HepG2 (cell line): ENCODE measurements around the gene IL26. TPM values are rescaled to one million over a fixed set of nuclear protein-coding genes. Genes with fewer than 3 reads are reported as not detected.

Experiments used
- ATAC-seq: fragments of 200-7000 bp; cut with Tn5 transposase; 3 replicates; pipeline ENCODE4 v1.9.1; 2020; ENCODE audit warnings: mild to moderate bottlenecking, moderate library complexity
- BruUV-seq: library from RNA; stranded (reverse); fragments of 400-500 nt; replicated peaks from 2 replicates; lab custom pipeline; 2021; lab: Mats Ljungman, UMichigan
- CTCF ChIA-PET: fragments of 300-600 bp; formaldehyde crosslinking; extraction: SDS; loops from one replicate; lab custom pipeline; 2021; ENCODE audit warnings: low total read pairs, inconsistent platforms, low intra/inter-chr PET ratio; lab: Yijun Ruan, JAX
- POLR2A ChIA-PET: fragments of 350-600 bp; sonication (Branson Sonifier 250); formaldehyde crosslinking; loops from one replicate; lab custom pipeline; 2020; ENCODE audit warnings: antibody characterized with exemption, inconsistent platforms; lab: Yijun Ruan, JAX
- DNase-seq: peaks from one replicate; pipeline ENCODE4 v3.0.0-alpha.2; 2015; ENCODE audit warnings: low spot score
- FAIRE-seq: peaks from 3 replicates; lab custom pipeline; 2011; peaks lifted over from hg19 to GRCh38; lab: Jason Lieb, UNC
- H2AFZ ChIP-seq: one replicate; pipeline ENCODE4 v1.6.1; 2011; ENCODE audit warnings: low read length, inconsistent platforms
- H3K27ac ChIP-seq: fragments of 300-600 bp; 3 replicates; pipeline ENCODE4 v1.8.0; 2011; ENCODE audit warnings: mixed run types, mild to moderate bottlenecking, mixed read lengths, low read length, inconsistent platforms; ENCODE audit not compliant: insufficient read depth; ENCODE audit errors: extremely low read length
- H3K27me3 ChIP-seq, 2 experiments: fragments of 200-600 bp in 1 of 2; 2 replicates in 1 of 2; 3 replicates in 1 of 2; pipeline versions ENCODE4 v1.6.0 to v1.8.0; 2011; ENCODE audit warnings: low read length in 2 of 2, mild to moderate bottlenecking in 2 of 2, moderate library complexity in 2 of 2, inconsistent platforms in 1 of 2; ENCODE audit not compliant: insufficient read depth in 2 of 2, control insufficient read depth in 1 of 2
- H3K36me3 ChIP-seq, 2 experiments: fragments of 200-600 bp in 1 of 2; replicated peaks in 1 of 2; 2 replicates in 1 of 2; 3 replicates in 1 of 2; pipeline versions ENCODE4 v1.5.1 to v1.8.0; 2011; ENCODE audit warnings: low read length in 2 of 2, inconsistent platforms in 1 of 2; ENCODE audit not compliant: insufficient read depth in 2 of 2, control insufficient read depth in 1 of 2
- H3K4me1 ChIP-seq: 2 replicates; pipeline ENCODE4 v1.5.1; 2012; ENCODE audit warnings: low read length, inconsistent platforms; ENCODE audit not compliant: insufficient read depth
- H3K4me2 ChIP-seq: 2 replicates; pipeline ENCODE4 v1.6.0; 2011; ENCODE audit warnings: low read depth, low read length, inconsistent platforms
- H3K4me3 ChIP-seq, 3 experiments: fragments of 200-600 bp in 1 of 3; sonication (generic), shearing (Covaris generic) in 1 of 3; replicated peaks in 1 of 3; 2 replicates each; pipeline ENCODE4 v1.5.1; 2011 to 2016; ENCODE audit warnings: low read length in 3 of 3, inconsistent platforms in 2 of 3, low read depth in 2 of 3, mild to moderate bottlenecking in 2 of 3, control low read depth in 1 of 3, mixed read lengths in 1 of 3; ENCODE audit not compliant: insufficient read depth in 1 of 3
- H3K79me2 ChIP-seq: one replicate; pipeline ENCODE4 v1.6.1; 2011; ENCODE audit warnings: low read length, inconsistent platforms; ENCODE audit not compliant: insufficient read depth
- H3K9ac ChIP-seq: 2 replicates; pipeline ENCODE4 v1.6.0; 2011; ENCODE audit warnings: mild to moderate bottlenecking, low read depth, low read length, inconsistent platforms; ENCODE audit not compliant: insufficient read depth
- H3K9me3 ChIP-seq: 2 replicates; pipeline ENCODE4 v1.5.1; 2012; ENCODE audit warnings: mild to moderate bottlenecking, low read length
- H4K20me1 ChIP-seq: 2 replicates; pipeline ENCODE4 v1.6.0; 2011; ENCODE audit warnings: inconsistent platforms, mild to moderate bottlenecking, low read length, moderate library complexity; ENCODE audit not compliant: insufficient read depth
- ARID2 ChIP-seq: sonication (generic); formaldehyde crosslinking; IDR thresholded peaks from 2 replicates; pipeline ENCODE4 v1.8.1; 2022; ENCODE audit warnings: mild to moderate bottlenecking, missing genetic modification reagents, borderline replicate concordance
- DNMT3B ChIP-seq: conservative IDR thresholded peaks from 2 replicates; pipeline ENCODE4 v1.6.1; 2016; ENCODE audit warnings: missing biosample characterization, control low read depth
- IRF2 ChIP-seq: IDR thresholded peaks from 2 replicates; pipeline ENCODE4 v1.6.1; 2018; ENCODE audit warnings: missing genetic modification reagents, missing compliant biosample characterization
- MED13 ChIP-seq: sonication (generic); formaldehyde crosslinking; IDR thresholded peaks from 2 replicates; pipeline ENCODE4 v1.5.0; 2020; ENCODE audit warnings: missing genetic modification reagents
- POLR2AphosphoS2 ChIP-seq: IDR thresholded peaks from 2 replicates; pipeline ENCODE4 v1.6.1; 2011; ENCODE audit warnings: low read depth, low read length, improper control_type of control experiment
- SETDB1 ChIP-seq: sonication (generic); formaldehyde crosslinking; IDR thresholded peaks from 2 replicates; pipeline ENCODE4 v1.5.1; 2020; ENCODE audit warnings: missing genetic modification reagents, mild to moderate bottlenecking, borderline replicate concordance
- SPEN ChIP-seq: sonication (generic); formaldehyde crosslinking; IDR thresholded peaks from 2 replicates; pipeline ENCODE4 v1.5.1; 2020; ENCODE audit warnings: low read depth, mild to moderate bottlenecking, missing genetic modification reagents
- ZNF709 ChIP-seq: sonication (generic); formaldehyde crosslinking; IDR thresholded peaks from 2 replicates; pipeline ENCODE4 v1.5.0; 2020; ENCODE audit warnings: mild to moderate bottlenecking, missing genetic modification reagents
- ZNF780A ChIP-seq: sonication (generic); formaldehyde crosslinking; IDR thresholded peaks from 2 replicates; pipeline ENCODE4 v1.8.0; 2022; ENCODE audit warnings: mild to moderate bottlenecking, missing genetic modification reagents, moderate library complexity
- WGBS: methylation state at CpG from one replicate; pipeline ENCODE4 v1.1.6; 2017; ENCODE audit warnings: low lambda C conversion rate; 5-methylcytosine and 5-hydroxymethylcytosine counted together
- in situ Hi-C: cut with HindIII; loops from 2 replicates; pipeline ENCODE4 v1.10.0; 2017; ENCODE audit warnings: low pct_unique_long_range_greater_than_20kb; ENCODE audit not compliant: extremely low pct_ligation_motif_present
- intact Hi-C: fragments of 100-400 bp; cut with micrococcal nuclease; formaldehyde crosslinking; loops from one replicate; pipeline ENCODE4 v1.10.0; 2022; ENCODE audit not compliant: unreplicated experiment
- polyA plus RNA-seq, 8 experiments: library from polyadenylated mRNA; depleted of rRNA in 3 of 8; stranded (reverse) in 7 of 8; unstranded in 1 of 8; fragments of >200 nt; fragmentation: Illumina TruSeq in 4 of 8; extraction: Trizol in 4 of 8; gene quantifications; 2 replicates each; pipeline versions ENCODE4 v1.2.1 to v1.2.3, GENCODE V29; 2011 to 2016; ENCODE audit warnings: low read depth in 4 of 8, missing spikeins in 1 of 8, mixed read lengths in 1 of 8; ENCODE audit not compliant: insufficient read depth in 1 of 8
- total RNA-seq, 5 experiments: library from RNA; depleted of rRNA; stranded (reverse); fragments of >200 nt; fragmentation: Illumina TruSeq; extraction: Trizol; gene quantifications; 2 replicates each; pipeline ENCODE4 v1.2.3, GENCODE V29; 2016; ENCODE audit warnings: low read depth in 1 of 5
- TF ChIP-seq, protein P1 (sequence below): sonication (generic); formaldehyde crosslinking; IDR thresholded peaks from 2 replicates; pipeline ENCODE4 v1.4.0; 2020; ENCODE audit warnings: missing genetic modification reagents, borderline replicate concordance
- TF ChIP-seq, protein P2 (sequence below): sonication (generic); formaldehyde crosslinking; IDR thresholded peaks from 2 replicates; pipeline ENCODE4 v1.5.0; 2020; ENCODE audit warnings: mild to moderate bottlenecking, missing genetic modification reagents
- TF ChIP-seq, protein P3 (sequence below): sonication (generic); formaldehyde crosslinking; IDR thresholded peaks from 2 replicates; pipeline ENCODE4 v1.4.0; 2020; ENCODE audit warnings: missing genetic modification reagents
- TF ChIP-seq, protein P4 (sequence below): sonication (generic); formaldehyde crosslinking; IDR thresholded peaks from 2 replicates; pipeline ENCODE4 v1.4.0; 2020; ENCODE audit warnings: mild to moderate bottlenecking, missing genetic modification reagents, borderline replicate concordance

The IL26 gene
- total and polyA plus RNA-seq, 2 of the 13 experiments (the other 11 are each of a cell fraction or from before 2014, with no cell fraction given) = not detected

DNA sequence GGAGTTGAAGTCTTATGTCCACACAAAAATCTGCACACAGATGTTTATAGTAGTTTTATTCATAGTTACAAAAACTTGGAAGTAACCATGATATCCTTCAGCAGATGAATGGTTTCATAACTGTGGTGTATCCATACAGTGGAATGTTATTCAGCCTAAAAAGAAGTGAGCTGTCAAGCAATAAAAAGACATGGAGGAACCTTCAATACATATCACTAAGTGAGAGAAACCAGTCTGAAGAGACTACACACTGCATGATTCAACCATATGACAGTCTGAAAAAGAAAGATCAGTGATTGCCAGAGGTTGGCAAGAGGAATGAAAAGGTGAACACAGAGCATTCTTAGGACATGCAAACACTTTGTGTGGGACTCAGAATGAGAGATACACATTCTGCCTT is 47.4 kb downstream of the IL26 start:
- POLR2A ChIA-PET = no interaction called here
- in situ Hi-C loops = no loop called here
- H3K4me2 ChIP-seq = no peak overlapping the region
- H3K27ac ChIP-seq = no peak overlapping the region
- CTCF ChIA-PET = no interaction called here
- no peaks in the 10 kb centered on the region for H4K20me1 ChIP-seq
- no TSS peak for BruUV-seq
- no peaks in the 10 kb centered on the region for H3K36me3 ChIP-seq
- H3K4me3 ChIP-seq = no peak overlapping the region
- 0 out of 3 replicates have a peak, but pooled peaks have one; percentile 38 for ATAC-seq
- no peak overlapping the region for H2AFZ ChIP-seq
- TF ChIP-seq ARID2 (no peak), IRF2 (CRISPR knock-in tag) (no peak)
- TF ChIP-seq, protein P1, sequence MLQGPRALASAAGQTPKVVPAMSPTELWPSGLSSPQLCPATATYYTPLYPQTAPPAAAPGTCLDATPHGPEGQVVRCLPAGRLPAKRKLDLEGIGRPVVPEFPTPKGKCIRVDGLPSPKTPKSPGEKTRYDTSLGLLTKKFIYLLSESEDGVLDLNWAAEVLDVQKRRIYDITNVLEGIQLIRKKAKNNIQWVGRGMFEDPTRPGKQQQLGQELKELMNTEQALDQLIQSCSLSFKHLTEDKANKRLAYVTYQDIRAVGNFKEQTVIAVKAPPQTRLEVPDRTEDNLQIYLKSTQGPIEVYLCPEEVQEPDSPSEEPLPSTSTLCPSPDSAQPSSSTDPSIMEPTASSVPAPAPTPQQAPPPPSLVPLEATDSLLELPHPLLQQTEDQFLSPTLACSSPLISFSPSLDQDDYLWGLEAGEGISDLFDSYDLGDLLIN = no peak
- intact Hi-C loops = no loop called here
- no peaks in the 10 kb centered on the region for H3K79me2 ChIP-seq
- no peak for DNase-seq
- H3K9ac ChIP-seq = no peak overlapping the region
- 0 out of 2 replicates have a peak, but pooled peaks cover 8% of the 10 kb centered on the region for H3K4me1 ChIP-seq
- FAIRE-seq = no peak
- no peaks in the 10 kb centered on the region for H3K9me3 ChIP-seq
- no peaks in the 10 kb centered on the region for H3K27me3 ChIP-seq

DNA sequence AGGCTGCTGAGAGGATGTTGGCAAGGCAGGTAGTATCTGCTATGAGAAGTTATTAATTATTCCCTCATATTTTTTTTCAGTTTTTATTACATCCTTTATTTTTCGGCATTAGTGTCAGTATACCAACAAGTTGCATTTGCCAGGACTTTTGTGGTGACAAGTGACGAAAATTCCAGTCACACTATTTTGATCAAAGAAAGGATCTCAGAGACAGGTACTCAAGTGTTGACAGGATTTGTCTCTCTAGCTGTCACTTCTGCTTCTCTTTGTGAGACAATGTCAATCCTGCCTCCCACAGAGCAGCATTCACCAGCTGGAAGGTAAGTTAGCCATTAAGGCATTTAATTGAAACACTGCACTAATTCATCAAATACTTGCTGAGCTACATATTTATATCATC is 48.0 kb downstream of the IL26 start:
- in situ Hi-C loops (no loop called here), intact Hi-C loops (no loop called here)
- no peaks in the 10 kb centered on the region for H3K27me3 ChIP-seq
- H3K4me1 ChIP-seq = 0 out of 2 replicates have a peak, but pooled peaks cover 8% of the 10 kb centered on the region
- H3K9me3 ChIP-seq = no peaks in the 10 kb centered on the region
- no peak overlapping the region for H3K27ac ChIP-seq
- H2AFZ ChIP-seq = no peak overlapping the region
- no TSS peak for BruUV-seq
- H3K4me3 ChIP-seq = no peak overlapping the region
- H4K20me1 ChIP-seq = no peaks in the 10 kb centered on the region
- FAIRE-seq = no peak
- H3K36me3 ChIP-seq = no peaks in the 10 kb centered on the region
- ATAC-seq = no peak
- whole genome bisulfite sequencing = 4% methylated on average over 2 of the region's 2 CpGs
- no peak for DNase-seq
- CTCF ChIA-PET = no interaction called here
- no peak overlapping the region for H3K9ac ChIP-seq
- no peaks in the 10 kb centered on the region for H3K79me2 ChIP-seq
- no peak overlapping the region for H3K4me2 ChIP-seq
- POLR2A ChIA-PET = no interaction called here
- TF ChIP-seq SPEN (CRISPR knock-in tag) (no peak), DNMT3B (CRISPR knock-in tag) (no peak), SETDB1 (CRISPR knock-in tag) (no peak), ZNF709 (no peak), POLR2AphosphoS2 (no peak), ZNF780A (CRISPR knock-in tag) (no peak), MED13 (CRISPR knock-in tag) (no peak)
- TF ChIP-seq, protein P2, sequence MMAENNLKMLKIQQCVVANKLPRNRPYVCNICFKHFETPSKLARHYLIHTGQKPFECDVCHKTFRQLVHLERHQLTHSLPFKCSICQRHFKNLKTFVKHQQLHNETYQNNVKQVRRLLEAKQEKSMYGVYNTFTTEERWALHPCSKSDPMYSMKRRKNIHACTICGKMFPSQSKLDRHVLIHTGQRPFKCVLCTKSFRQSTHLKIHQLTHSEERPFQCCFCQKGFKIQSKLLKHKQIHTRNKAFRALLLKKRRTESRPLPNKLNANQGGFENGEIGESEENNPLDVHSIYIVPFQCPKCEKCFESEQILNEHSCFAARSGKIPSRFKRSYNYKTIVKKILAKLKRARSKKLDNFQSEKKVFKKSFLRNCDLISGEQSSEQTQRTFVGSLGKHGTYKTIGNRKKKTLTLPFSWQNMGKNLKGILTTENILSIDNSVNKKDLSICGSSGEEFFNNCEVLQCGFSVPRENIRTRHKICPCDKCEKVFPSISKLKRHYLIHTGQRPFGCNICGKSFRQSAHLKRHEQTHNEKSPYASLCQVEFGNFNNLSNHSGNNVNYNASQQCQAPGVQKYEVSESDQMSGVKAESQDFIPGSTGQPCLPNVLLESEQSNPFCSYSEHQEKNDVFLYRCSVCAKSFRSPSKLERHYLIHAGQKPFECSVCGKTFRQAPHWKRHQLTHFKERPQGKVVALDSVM = no peak
- TF ChIP-seq, protein P3, sequence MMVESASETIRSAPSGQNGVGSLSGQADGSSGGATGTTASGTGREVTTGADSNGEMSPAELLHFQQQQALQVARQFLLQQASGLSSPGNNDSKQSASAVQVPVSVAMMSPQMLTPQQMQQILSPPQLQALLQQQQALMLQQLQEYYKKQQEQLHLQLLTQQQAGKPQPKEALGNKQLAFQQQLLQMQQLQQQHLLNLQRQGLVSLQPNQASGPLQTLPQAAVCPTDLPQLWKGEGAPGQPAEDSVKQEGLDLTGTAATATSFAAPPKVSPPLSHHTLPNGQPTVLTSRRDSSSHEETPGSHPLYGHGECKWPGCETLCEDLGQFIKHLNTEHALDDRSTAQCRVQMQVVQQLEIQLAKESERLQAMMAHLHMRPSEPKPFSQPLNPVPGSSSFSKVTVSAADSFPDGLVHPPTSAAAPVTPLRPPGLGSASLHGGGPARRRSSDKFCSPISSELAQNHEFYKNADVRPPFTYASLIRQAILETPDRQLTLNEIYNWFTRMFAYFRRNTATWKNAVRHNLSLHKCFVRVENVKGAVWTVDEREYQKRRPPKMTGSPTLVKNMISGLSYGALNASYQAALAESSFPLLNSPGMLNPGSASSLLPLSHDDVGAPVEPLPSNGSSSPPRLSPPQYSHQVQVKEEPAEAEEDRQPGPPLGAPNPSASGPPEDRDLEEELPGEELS = no peak
- TF ChIP-seq, protein P4, sequence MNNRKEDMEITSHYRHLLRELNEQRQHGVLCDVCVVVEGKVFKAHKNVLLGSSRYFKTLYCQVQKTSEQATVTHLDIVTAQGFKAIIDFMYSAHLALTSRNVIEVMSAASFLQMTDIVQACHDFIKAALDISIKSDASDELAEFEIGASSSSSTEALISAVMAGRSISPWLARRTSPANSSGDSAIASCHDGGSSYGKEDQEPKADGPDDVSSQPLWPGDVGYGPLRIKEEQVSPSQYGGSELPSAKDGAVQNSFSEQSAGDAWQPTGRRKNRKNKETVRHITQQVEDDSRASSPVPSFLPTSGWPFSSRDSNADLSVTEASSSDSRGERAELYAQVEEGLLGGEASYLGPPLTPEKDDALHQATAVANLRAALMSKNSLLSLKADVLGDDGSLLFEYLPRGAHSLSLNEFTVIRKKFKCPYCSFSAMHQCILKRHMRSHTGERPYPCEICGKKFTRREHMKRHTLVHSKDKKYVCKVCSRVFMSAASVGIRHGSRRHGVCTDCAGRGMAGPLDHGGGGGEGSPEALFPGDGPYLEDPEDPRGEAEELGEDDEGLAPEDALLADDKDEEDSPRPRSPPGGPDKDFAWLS (CRISPR knock-in tag) = no peak
